AG09319 (cell line): ENCODE measurements around the gene CCT2.

Source experiments
- DNase-seq: peaks from one replicate; pipeline ENCODE4 v3.0.0-alpha.2; 2010; ENCODE audit warnings: low read depth; ENCODE audit errors: extremely low read depth
- CTCF ChIP-seq: IDR thresholded peaks from 2 replicates; pipeline ENCODE4 v1.5.1; 2011; ENCODE audit warnings: low read depth, mild to moderate bottlenecking, inconsistent platforms, low read length, moderate library complexity

Gene CCT2

DNA sequence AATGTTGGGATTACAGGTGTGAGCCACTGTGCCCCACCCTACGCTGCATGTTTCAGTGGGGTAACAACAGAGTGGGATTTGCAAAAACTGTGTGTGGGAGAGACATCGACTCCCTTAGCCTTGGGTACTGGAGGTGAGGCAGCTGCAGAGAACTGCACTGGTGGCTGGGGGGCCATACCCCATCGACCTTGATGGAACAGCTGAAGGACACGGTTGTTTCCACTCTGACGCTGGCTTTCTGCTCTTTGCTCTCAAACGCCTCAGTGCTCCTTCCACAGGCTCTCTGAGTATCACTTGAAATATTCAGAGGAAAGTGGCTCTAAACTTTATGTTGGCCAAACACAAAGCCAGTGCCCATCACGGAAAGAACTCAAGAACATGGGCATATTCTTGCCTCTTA is 56.3 kb downstream of the CCT2 start:
- no peak for DNase-seq
- no peak for TF ChIP-seq CTCF

- DNase-seq = no peak
- no peak for TF ChIP-seq CTCF
Measured at GRCh38 chr12:69642531-69642930, 57.3 kb downstream of the CCT2 start.

- no peak for TF ChIP-seq CTCF
- no peak for DNase-seq
Measured at GRCh38 chr12:69644511-69644910, 59.3 kb downstream of the CCT2 start.

DNA sequence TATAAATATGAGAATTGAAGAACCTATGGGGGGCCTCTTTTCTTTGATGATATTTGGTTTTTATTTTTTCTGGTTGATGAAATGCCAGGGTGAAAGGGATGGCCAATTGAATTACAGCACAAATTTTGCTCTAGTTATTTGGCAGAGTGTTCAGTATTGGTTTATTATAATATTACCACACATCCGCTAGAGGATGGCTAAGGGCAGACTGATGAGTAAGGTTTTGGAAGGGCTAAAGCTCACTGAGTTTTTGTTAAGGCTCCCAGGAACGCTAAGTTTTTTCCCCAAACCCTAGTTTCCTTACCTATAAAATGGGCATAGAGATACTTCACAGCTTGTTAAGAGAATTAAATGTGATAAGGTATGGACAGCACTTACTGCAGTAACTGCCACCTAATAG is 59.8 kb downstream of the CCT2 start:
- no peak for DNase-seq
- no peak for TF ChIP-seq CTCF

DNA sequence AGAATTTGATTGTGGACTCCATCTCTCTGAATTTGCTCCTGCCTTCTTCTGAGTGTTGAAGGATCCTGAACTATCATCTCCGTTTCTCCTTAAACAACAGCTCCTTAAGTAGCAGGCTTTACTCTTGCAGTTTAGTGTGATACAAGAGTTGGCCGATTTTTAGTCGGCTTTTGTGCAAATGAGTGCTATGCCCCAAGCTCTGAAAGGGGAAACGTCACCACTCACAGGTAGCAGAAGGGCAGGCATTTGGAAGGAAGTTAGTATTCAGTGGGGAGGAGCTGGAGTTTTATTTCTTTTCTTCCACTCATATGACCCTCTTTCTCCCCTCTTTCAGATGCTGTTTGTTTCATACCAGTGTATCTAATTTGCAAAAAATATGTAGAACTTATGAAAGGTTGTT is 61.9 kb downstream of the CCT2 start:
- DNase-seq = no peak

GRCh38 chr12:69648476-69648875 is 63.2 kb downstream of the CCT2 start:
- TF ChIP-seq CTCF = no peak
- peak; percentile 59 for DNase-seq

More for the DNA sequence above, 61.9 kb downstream of the CCT2 start:
- TF ChIP-seq CTCF = no peak

GRCh38 chr12:69649529-69649928 is 64.3 kb downstream of the CCT2 start:
- DNase-seq = no peak
- no peak for TF ChIP-seq CTCF
